Activated naive CD4-positive, alpha-beta T cell treated with anti-CD3 and anti-CD28 coated beads, Interleukin-2, amount 50 U/mL, for 24 hours (primary cell): ENCODE data around the gene PPM1H.
"Not testable (repeated sequence)": the region's sequence is repeated elsewhere in the genome, so short reads cannot be mapped to it uniquely, and the experiment has no call there.

Experiments used
- H3K27ac Mint-ChIP-seq: one replicate; pipeline ENCODE4 v1.8.0; 2021; ENCODE audit warnings: mild to moderate bottlenecking, mixed read lengths
- H3K27me3 Mint-ChIP-seq: one replicate; pipeline ENCODE4 v1.8.0; 2021; ENCODE audit warnings: mixed read lengths
- H3K36me3 Mint-ChIP-seq: one replicate; pipeline ENCODE4 v1.8.0; 2021; ENCODE audit warnings: mixed read lengths
- H3K4me1 Mint-ChIP-seq: one replicate; pipeline ENCODE4 v1.8.0; 2021; ENCODE audit warnings: mixed read lengths
- H3K4me3 Mint-ChIP-seq: one replicate; pipeline ENCODE4 v1.8.0; 2021; ENCODE audit warnings: mild to moderate bottlenecking, mixed read lengths
- H3K9me3 Mint-ChIP-seq: one replicate; pipeline ENCODE4 v1.8.0; 2021; ENCODE audit warnings: mixed read lengths

Gene PPM1H

DNA sequence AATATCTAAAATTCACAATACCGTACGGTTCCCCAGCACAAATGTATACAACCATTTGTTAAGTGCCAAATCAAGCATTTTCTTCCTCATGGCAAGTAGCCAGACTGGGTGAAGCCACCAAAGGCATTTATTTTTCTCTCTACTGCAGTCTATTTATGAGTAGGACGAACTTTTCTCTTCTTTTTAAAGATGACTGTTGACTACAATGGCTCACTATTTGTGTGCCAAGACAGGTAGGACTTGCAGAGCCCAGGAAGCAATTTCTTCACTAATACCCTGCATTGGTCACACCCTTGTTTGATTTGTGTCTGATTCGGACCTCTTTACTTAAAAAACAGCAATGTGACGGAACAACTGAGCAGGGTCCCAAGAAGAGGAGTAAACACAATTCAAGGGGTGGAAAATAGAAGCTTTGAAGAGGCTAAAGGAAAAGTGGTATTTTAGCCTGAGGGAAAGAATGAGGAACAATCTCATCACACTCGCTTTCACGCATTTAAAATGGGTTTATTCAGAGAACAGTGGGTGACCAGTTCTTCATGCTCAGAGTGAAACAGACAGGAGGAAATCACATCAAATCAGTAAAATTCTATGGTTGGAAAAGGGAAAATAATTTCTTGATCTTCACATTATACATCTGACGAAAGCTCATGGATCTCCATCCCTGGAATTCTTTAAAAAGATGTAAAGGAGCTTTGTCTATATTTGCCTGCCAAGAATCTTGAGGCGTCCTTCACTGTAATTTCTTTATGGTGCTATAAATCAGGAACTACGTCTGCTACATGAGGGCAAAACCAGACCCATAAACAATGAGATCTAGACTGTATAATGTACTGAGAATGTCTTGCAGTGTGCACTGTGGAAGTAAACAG, 183.8 kb downstream of the PPM1H start:
- Mint-ChIP-seq H3K36me3 (no peaks in the 10 kb centered on the region), H3K27me3 (peaks cover 3% of the 10 kb centered on the region), H3K9me3 (no peaks in the 10 kb centered on the region), H3K4me3 (no peak overlapping the region), H3K4me1 (no peaks in the 10 kb centered on the region), H3K27ac (no peak overlapping the region)

DNA sequence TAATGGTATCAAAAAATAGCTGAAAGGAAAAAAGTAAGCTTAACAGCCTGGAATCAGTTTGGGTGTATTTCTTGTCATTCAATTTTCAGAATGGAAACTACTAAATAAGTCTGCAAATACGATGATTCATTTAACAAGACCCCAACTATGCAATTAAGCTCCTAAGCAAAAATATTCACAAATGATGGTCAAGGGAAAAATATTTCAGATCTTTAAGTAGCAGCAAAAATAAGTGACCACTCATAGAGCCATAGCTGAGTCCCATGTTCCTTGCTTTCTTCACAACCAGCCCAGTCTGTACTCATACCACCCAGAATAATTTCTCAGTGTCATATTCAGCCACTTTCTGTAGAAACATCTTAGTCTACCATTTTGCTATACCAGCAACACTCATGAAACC, 185.4 kb downstream of the PPM1H start:
- H3K27ac Mint-ChIP-seq: no peak overlapping the region
- no peaks in the 10 kb centered on the region for H3K9me3 Mint-ChIP-seq
- peaks cover 3% of the 10 kb centered on the region for H3K27me3 Mint-ChIP-seq
- H3K36me3 Mint-ChIP-seq: no peaks in the 10 kb centered on the region
- H3K4me3 Mint-ChIP-seq: no peak overlapping the region
- no peaks in the 10 kb centered on the region for H3K4me1 Mint-ChIP-seq

DNA sequence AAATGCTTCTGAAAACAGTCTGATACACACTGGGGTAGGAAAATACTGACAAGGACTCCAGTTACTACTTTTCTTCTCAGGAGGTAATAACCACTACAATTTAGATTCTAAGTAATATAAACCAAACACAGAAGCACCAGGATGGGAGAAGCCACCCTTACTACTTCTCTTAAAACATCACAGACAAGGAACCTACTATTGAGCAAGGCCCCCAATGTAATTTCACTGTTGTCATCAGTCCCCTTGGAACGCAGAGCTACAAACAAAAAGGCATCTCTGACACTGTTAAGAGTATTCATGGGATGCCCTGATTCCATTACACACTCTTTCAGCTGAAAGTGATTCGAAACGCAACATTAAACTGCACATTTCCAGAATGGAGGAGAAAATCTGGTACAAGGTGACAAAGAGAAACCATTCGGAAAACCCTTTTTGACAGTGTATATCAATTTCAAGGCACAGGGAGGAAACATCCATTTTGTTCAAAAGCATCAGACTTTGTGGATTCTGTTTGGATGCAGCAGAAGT, 185.9 kb downstream of the PPM1H start:
- Mint-ChIP-seq H3K4me1 (no peaks in the 10 kb centered on the region), H3K9me3 (no peaks in the 10 kb centered on the region), H3K36me3 (no peaks in the 10 kb centered on the region), H3K27me3 (peaks cover 3% of the 10 kb centered on the region), H3K27ac (no peak overlapping the region), H3K4me3 (no peak overlapping the region)

DNA sequence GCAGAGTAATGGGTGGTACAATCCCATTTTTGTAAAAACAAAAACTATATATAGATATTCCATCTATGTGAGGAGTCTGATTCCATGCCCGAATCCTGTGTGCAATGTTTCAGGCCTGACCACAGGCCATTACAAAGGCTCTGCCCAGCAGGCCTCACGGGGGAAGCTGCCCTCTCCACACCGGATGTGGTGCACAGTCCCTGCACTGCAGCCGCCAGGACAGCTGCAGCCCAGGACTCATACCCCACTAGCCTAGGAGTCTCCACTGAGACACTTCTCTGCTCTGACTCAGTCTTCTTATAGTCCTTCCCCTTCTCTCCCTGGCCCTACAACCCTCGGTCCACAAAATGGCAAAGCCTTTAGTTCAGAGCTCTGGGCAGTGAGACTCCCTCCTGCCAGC, 190.4 kb downstream of the PPM1H start:
- Mint-ChIP-seq H3K27ac (no peak overlapping the region), H3K4me1 (peaks cover 7% of the 10 kb centered on the region), H3K4me3 (no peak overlapping the region)

DNA sequence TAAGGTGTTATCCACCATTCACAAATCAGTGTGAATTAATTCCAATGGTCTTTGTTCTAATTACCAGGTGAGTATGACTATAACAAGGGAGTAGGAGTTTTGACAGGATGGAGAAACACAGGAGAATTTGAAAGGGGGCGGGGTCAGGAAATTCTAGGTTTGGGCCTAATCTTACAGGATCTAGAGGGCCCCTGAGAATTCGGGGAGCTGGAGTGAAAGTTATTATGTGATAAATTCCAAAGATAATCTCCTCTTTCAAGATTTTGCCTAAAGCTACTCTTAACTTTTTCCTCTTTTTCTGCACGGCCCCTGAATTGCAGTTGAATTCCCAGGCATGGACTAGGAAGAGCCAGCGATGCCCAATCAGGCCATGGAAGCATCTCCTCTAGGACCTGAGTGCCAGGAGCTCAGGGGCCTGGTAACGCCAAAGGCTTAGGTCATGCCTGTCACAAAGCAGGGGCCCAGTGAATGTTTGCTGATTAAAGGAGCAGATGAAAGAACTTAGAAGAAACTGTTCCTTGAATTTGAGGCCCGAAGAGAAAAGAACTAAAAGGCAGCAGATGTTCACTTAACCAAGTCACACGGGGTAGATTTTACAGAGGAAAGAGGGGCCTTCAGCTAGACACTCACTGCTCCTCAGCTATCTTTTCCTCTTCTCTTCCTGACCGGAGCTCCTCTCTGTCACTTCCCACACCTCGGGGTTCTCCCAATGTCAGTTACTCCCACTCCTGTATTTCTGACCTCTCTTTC, 195.5 kb downstream of the PPM1H start:
- no peaks in the 10 kb centered on the region for H3K36me3 Mint-ChIP-seq
- H3K4me1 Mint-ChIP-seq: peaks cover 7% of the 10 kb centered on the region
- no peak overlapping the region for H3K27ac Mint-ChIP-seq
- H3K27me3 Mint-ChIP-seq: no peaks in the 10 kb centered on the region
- no peak overlapping the region for H3K4me3 Mint-ChIP-seq
- no peaks in the 10 kb centered on the region for H3K9me3 Mint-ChIP-seq

More for the DNA sequence above, 190.4 kb downstream of the PPM1H start:
- H3K36me3 Mint-ChIP-seq: no peaks in the 10 kb centered on the region
- H3K27me3 Mint-ChIP-seq: no peaks in the 10 kb centered on the region
- no peaks in the 10 kb centered on the region for H3K9me3 Mint-ChIP-seq

DNA sequence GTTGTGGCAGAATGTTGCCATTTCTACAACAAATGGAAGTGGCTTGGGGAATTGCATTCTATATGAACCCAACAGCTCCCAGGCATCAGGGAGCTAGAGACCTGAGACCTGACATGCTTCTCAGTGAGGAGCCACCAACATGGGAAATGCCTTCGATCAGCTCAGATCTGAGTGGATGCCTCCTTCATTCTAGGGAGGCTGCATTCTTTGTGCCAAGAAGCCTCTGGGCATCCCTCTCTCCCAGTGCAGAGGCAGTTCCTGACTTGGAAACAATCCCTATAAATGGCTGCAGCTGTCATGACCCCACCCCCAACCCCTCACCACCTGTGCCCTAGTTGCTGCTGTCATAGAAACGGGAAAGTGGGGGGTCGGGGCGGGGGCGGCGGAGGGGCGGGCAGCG, 196.3 kb downstream of the PPM1H start:
- H3K9me3 Mint-ChIP-seq: no peaks in the 10 kb centered on the region
- H3K4me1 Mint-ChIP-seq: peaks cover 7% of the 10 kb centered on the region
- no peaks in the 10 kb centered on the region for H3K27me3 Mint-ChIP-seq
- H3K4me3 Mint-ChIP-seq: no peak overlapping the region
- H3K27ac Mint-ChIP-seq: no peak overlapping the region
- no peaks in the 10 kb centered on the region for H3K36me3 Mint-ChIP-seq

DNA sequence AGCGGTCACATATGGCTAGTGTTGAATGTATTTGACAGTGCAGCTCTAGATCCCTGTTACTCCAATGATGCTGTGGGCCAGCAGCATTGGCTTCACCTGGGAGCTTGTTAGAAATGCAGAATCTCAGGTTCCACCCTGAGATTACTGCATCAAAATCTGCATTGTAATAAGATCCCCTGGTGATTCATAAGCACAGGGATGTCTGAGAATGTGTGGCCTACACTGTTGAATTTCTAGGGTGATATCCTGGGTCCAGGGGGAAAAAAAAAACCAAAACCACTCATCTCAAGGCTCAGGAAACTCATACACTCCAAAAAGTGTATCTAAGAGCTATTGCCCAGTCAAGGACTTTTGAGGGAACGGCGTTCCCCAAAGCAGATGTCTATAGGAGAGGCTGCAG, 196.8 kb downstream of the PPM1H start:
- no peaks in the 10 kb centered on the region for H3K36me3 Mint-ChIP-seq
- no peak overlapping the region for H3K4me3 Mint-ChIP-seq

DNA sequence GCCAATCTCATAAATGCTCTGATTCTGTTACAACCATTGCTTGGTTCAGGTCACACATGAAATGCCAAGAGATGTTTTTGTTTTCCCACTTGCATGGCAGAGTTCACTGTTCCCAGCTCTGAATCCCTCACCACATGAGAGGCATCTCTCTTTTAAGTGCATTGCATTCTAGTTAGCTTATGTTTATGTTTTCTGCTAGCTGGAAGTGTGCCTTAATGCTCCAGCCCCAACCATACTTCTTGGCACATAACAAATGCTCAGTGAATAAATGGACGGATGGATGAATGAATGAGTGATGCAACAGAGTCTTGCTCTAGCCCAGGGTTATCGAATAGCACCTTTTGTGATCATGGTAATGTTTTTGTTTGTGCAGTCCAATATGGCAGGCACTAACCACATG, 197.3 kb downstream of the PPM1H start:
- H3K4me1 Mint-ChIP-seq: peaks cover 7% of the 10 kb centered on the region
- no peak overlapping the region for H3K27ac Mint-ChIP-seq
- H3K9me3 Mint-ChIP-seq: no peaks in the 10 kb centered on the region
- H3K4me3 Mint-ChIP-seq: no peak overlapping the region
- H3K27me3 Mint-ChIP-seq: no peaks in the 10 kb centered on the region
- H3K36me3 Mint-ChIP-seq: no peaks in the 10 kb centered on the region

More for the DNA sequence above, 196.8 kb downstream of the PPM1H start:
- Mint-ChIP-seq H3K4me1 (peaks cover 7% of the 10 kb centered on the region), H3K27me3 (no peaks in the 10 kb centered on the region), H3K9me3 (no peaks in the 10 kb centered on the region), H3K27ac (no peak overlapping the region)

DNA sequence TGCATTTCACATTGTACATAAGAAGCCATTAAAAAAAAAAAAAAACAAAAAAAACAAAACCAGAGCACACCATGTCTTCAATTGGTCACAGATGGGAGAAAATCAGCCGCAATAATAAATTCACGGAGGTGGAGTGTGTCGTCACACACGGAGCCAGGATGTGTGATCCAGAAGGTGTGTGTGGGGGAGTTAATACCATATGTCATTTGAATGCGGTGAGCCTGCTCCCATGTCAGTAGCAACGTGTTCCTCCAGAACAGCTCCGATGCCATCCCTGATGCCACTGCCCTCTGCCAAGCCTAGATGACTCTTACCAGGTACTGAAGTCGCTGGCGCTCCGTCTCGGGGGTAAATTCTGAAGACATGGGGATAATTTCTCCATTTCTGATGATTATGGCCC, 197.8 kb downstream of the PPM1H start:
- Mint-ChIP-seq H3K4me3 (no peak overlapping the region), H3K36me3 (no peaks in the 10 kb centered on the region), H3K9me3 (no peaks in the 10 kb centered on the region), H3K27me3 (no peaks in the 10 kb centered on the region), H3K27ac (no peak overlapping the region), H3K4me1 (peaks cover 7% of the 10 kb centered on the region)

DNA sequence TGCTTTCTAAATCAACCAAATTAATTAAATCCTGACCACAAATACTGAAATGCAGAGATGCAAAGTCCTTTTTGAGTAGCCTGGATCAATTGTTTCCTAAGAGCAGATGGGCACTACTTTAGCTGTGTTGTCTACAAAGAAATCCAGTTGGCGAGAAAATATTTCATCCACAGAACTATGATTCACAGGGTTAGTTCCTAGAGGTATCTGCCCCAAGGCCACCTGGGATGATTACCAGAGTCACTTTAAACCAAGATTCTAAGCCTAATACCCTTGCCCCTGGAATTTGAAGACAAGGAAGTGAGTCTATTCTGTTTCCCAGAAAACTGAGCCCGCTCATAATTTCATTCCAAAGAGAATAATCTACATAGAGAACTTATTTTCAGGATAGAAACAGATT, 198.4 kb downstream of the PPM1H start:
- H3K4me1 Mint-ChIP-seq: peaks cover 7% of the 10 kb centered on the region
- H3K36me3 Mint-ChIP-seq: no peaks in the 10 kb centered on the region
- no peak overlapping the region for H3K27ac Mint-ChIP-seq
- H3K27me3 Mint-ChIP-seq: no peaks in the 10 kb centered on the region
- H3K4me3 Mint-ChIP-seq: no peak overlapping the region
- H3K9me3 Mint-ChIP-seq: no peaks in the 10 kb centered on the region

DNA sequence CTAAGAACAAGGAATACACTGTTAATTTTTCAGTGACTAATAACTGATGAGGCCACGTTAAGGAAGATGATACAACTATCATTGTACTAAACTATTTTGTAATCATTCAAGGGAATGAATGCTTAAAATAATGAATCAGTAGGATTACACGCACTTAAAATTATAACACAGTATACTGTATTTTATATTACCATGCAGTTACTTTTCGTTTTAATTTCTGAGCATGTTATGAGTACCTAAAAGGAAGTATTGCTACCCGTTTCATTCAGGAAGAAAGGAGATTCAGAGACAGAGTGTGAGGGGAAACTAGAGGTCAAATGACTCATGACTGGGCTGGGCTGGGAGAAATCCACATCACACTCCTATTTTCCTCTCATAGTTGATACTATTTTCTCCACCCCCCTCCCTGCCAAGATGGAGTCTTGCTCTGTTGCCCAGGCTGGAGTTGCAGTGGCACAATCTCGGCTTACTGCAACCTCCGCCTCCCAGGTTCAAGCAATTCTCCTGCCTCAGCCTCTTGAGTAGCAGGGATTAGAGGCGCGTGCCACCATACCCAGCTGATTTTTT, 202.0 kb downstream of the PPM1H start:
- no peaks in the 10 kb centered on the region for H3K36me3 Mint-ChIP-seq
- H3K4me1 Mint-ChIP-seq: no peaks in the 10 kb centered on the region
- H3K27ac Mint-ChIP-seq: no peak overlapping the region
- H3K4me3 Mint-ChIP-seq: no peak overlapping the region
- peaks cover 5% of the 10 kb centered on the region for H3K27me3 Mint-ChIP-seq
- H3K9me3 Mint-ChIP-seq: no peaks in the 10 kb centered on the region

DNA sequence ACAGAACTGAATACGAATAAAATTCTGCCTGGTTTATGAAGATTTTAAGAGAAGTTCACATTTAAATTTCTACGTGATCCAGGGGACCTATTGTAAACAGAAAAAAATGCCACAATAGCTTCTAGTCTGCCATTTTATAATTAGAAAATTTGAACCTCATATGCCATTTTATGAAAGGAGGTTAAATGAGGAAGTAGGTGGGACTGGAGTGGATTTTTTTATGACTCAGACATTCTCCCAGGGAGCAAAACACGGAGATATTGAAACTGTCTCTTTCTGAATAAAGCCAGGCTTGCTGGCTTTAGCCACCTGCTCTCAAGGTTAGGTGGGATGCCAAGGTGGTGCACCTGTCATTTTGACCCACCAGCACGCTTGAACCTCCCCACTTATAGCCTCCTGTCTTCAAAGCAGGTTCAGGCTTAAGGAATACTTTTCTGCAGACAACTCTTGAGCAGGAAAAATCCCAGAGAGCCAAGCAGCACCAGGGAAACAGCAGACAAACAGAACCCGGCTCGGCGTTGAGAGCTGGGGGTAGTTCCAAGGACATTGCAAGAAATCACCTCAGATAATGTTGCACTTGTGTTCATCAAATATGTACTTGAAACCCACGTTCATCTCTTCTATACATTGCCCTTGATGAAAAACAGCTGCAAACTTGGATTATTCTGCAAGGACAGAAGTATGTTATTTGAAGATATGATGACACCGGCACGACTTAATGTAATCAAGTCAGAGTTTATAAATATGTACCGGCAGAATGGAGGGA, 203.7 kb downstream of the PPM1H start:
- no peaks in the 10 kb centered on the region for H3K4me1 Mint-ChIP-seq
- H3K9me3 Mint-ChIP-seq: no peaks in the 10 kb centered on the region
- no peak overlapping the region for H3K4me3 Mint-ChIP-seq
- H3K27ac Mint-ChIP-seq: no peak overlapping the region
- no peaks in the 10 kb centered on the region for H3K36me3 Mint-ChIP-seq
- peaks cover 5% of the 10 kb centered on the region for H3K27me3 Mint-ChIP-seq

DNA sequence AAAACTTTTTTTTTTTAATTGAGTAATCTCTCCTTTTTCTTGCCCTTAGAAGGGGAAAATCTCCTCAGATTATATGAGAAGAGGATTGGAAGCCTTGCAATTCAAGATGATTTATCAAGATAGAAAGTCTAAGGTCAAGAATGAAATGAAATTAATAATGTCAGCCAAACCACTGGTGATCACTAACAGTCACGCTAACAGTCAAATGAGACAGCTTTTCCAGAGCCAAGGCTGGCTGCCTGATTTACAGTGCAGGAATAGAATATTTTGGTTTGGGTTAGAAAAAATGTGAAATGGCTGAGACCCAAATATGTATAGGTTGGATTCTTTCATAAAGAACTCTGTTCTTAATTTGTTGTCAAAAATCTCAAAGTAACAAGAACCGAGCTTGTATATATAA, 204.3 kb downstream of the PPM1H start:
- H3K9me3 Mint-ChIP-seq: no peaks in the 10 kb centered on the region
- H3K27ac Mint-ChIP-seq: no peak overlapping the region
- H3K36me3 Mint-ChIP-seq: no peaks in the 10 kb centered on the region

DNA sequence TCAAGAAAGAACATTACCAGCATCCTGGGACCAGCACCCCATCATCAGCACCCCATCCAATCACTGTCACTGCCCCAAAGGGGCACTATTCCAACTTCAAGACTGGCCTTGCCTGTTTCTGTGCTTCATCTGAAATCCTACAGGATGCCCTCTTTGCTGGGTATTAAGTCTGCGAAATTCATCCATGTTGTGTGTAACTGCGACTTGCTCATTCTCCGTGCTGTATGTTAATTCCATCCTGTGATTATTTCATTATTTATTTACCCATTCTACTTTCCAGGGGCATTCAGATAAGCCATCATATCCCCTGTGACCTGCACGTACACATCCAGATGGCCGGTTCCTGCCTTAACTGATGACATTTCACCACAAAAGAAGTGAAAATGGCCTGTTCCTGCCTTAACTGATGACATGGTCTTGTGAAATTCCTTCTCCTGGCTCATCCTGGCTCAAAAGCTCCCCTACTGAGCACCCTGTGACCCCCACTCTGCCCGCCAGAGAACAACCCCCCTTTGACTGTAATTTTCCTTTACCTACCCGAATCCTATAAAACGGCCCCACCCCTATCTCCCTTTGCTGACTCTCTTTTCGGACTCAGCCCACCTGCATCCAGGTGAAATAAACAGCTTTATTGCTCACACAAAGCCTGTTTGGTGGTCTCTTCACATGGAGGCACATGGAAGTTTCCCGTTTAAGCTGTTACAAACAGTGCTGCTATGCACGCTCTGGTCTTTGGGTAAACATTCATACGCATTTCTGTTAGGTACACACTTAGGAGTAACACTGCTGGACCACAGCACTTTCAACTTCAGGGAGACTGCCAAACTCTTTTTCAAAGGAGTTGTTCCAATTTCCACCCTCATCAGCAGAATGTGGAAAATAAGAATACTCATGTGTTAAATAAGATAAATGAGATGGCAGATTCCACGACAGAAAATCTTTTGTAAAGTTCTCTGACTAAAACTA, 205.1 kb downstream of the PPM1H start:
- H3K9me3 Mint-ChIP-seq, H3K4me1 Mint-ChIP-seq, H3K27ac Mint-ChIP-seq, H3K4me3 Mint-ChIP-seq, H3K36me3 Mint-ChIP-seq, H3K27me3 Mint-ChIP-seq: not testable (repeated sequence)

More for the DNA sequence above, 204.3 kb downstream of the PPM1H start:
- Mint-ChIP-seq H3K4me1 (no peaks in the 10 kb centered on the region), H3K4me3 (no peak overlapping the region), H3K27me3 (peaks cover 5% of the 10 kb centered on the region)
